Thyroid gland (tissue), 4 donors: ENCODE measurements around the gene ANOS1. TPM values are rescaled to one million over a fixed set of nuclear protein-coding genes. Genes with fewer than 3 reads are reported as not detected.

ENCODE experiments used
- DNase-seq, 2 donors: peaks; one replicate each; pipeline ENCODE4 v3.0.0-alpha.2; 2019
- H3K27ac ChIP-seq, 3 donors: fragments of 200-600 bp; sonication (generic); 1 replicate in 2 of 3; 2 replicates in 1 of 3; pipeline ENCODE4 v1.5.1; 2016 to 2019; ENCODE audit warnings: mild to moderate bottlenecking in 1 of 3, moderate library complexity in 1 of 3
- H3K27me3 ChIP-seq: fragments of 200-600 bp; sonication (generic); one replicate; pipeline ENCODE4 v1.5.1; 2019
- H3K36me3 ChIP-seq, 2 donors: fragments of 200-600 bp; sonication (generic); one replicate each; pipeline ENCODE4 v1.5.1; 2016 to 2019
- H3K4me1 ChIP-seq, 2 donors: fragments of 200-600 bp; sonication (generic); one replicate each; pipeline ENCODE4 v1.5.1; 2017 to 2019
- H3K4me3 ChIP-seq, 3 donors: fragments of 200-600 bp; sonication (generic); replicated peaks in 1 of 3; 1 replicate in 2 of 3; 2 replicates in 1 of 3; pipeline ENCODE4 v1.5.1; 2016; ENCODE audit warnings: mild to moderate bottlenecking in 1 of 3
- H3K9me3 ChIP-seq: fragments of 200-600 bp; sonication (generic); one replicate; pipeline ENCODE4 v1.5.1; 2017
- CTCF ChIP-seq, 6 experiments: fragments of 200-600 bp in 3 of 6; fragments of 450-650 bp in 3 of 6; sonication (generic) in 3 of 6; IDR thresholded peaks; one replicate each; pipeline ENCODE4 v1.5.1; 2016 to 2019; ENCODE audit warnings: antibody characterized with exemption in 6 of 6, mild to moderate bottlenecking in 2 of 6, inconsistent platforms in 1 of 6, moderate library complexity in 1 of 6
- POLR2A ChIP-seq, 2 donors: fragments of 450-650 bp; IDR thresholded peaks; one replicate each; pipeline ENCODE4 v1.6.1; 2017; ENCODE audit warnings: antibody characterized with exemption in 2 of 2, mild to moderate bottlenecking in 2 of 2, moderate library complexity in 1 of 2
- WGBS, 2 donors: methylation state at CpG; one replicate each; pipeline ENCODE4 v1.1.5; 2017; 5-methylcytosine and 5-hydroxymethylcytosine counted together
- intact Hi-C: fragments of 100-400 bp; cut with DNase I; formaldehyde crosslinking; loops from one replicate; pipeline ENCODE4 v1.15.1; 2023
- total RNA-seq, 4 donors: library from RNA; depleted of rRNA; stranded (reverse); fragments of >200 nt; gene quantifications; one replicate each; pipeline ENCODE4 v1.2.3, GENCODE V29; 2016

ANOS1 gene
- total RNA-seq, 4 donors from 2014 or later = 19.3 to 57.3 (median 32.0) TPM

- Histone ChIP-seq H3K9me3 (no peaks in the 10 kb centered on the region), H3K36me3 (no peaks in the 10 kb centered on the region), H3K4me3 (no peak overlapping the region), H3K4me1 (no peaks in the 10 kb centered on the region), H3K27me3 (no peaks in the 10 kb centered on the region), H3K27ac (no peak overlapping the region)
- intact Hi-C loops = no loop called here
- WGBS, 2 donors = 86 to 98% methylated on average over 5 to 8 of the region's 10 CpGs
- DNase-seq = no peak
- TF ChIP-seq CTCF (IDR thresholded peaks at IDR 0.05) (no peak), POLR2A (IDR thresholded peaks at IDR 0.05) (no peak)
Observed at GRCh38 chrX:8741981-8742380, 10.0 kb upstream of the ANOS1 start.

- Histone ChIP-seq H3K36me3 (no peaks in the 10 kb centered on the region), H3K4me1 (no peaks in the 10 kb centered on the region), H3K27ac (no peak overlapping the region), H3K4me3 (no peak overlapping the region), H3K27me3 (no peaks in the 10 kb centered on the region), H3K9me3 (no peaks in the 10 kb centered on the region)
- 1 to 2% methylated on average over 7 of the region's 7 CpGs for WGBS, 2 donors
- intact Hi-C loops = loop anchor here (5.0 kb wide), 1 partner anchor 746 kb away; no protein-coding TSS in a partner anchor
- peak; percentile 50 to 63 for DNase-seq
- TF ChIP-seq CTCF (IDR thresholded peaks at IDR 0.05) (peak in 5 of 6 experiments; percentile 21 to 66 (median 48)), POLR2A (IDR thresholded peaks at IDR 0.05) (no peak)
Observed at GRCh38 chrX:8738588-8739189, 6.8 kb upstream of the ANOS1 start.

- Histone ChIP-seq H3K9me3 (no peaks in the 10 kb centered on the region), H3K27me3 (no peaks in the 10 kb centered on the region), H3K4me3 (no peak overlapping the region), H3K36me3 (no peaks in the 10 kb centered on the region), H3K27ac (no peak overlapping the region), H3K4me1 (no peaks in the 10 kb centered on the region)
- no peak for TF ChIP-seq CTCF (IDR thresholded peaks at IDR 0.05)
- no peak for TF ChIP-seq POLR2A (IDR thresholded peaks at IDR 0.05)
- WGBS, 2 donors = 89 to 93% methylated on average over 9 of the region's 9 CpGs
- intact Hi-C loops = loop anchor here (5.0 kb wide), 1 partner anchor 746 kb away; no protein-coding TSS in a partner anchor
- no peak for DNase-seq
Observed at GRCh38 chrX:8737883-8738282, 5.9 kb upstream of the ANOS1 start.

GRCh38 chrX:8730812-8731558, 952 bp downstream of the ANOS1 start:
- intact Hi-C loops = no loop called here
- Histone ChIP-seq H3K36me3 (no peaks in the 10 kb centered on the region), H3K27me3 (no peaks in the 10 kb centered on the region), H3K27ac (peak overlapping the region in 2 of 3 donors; percentile 66 to 67), H3K4me1 (peaks cover 0 to 10% of the 10 kb centered on the region in 2 donors), H3K9me3 (no peaks in the 10 kb centered on the region), H3K4me3 (peak overlapping the region; percentile 20 to 57 (median 35))
- DNase-seq = peak; percentile 20 to 35
- no peak for TF ChIP-seq POLR2A (IDR thresholded peaks at IDR 0.05)
- 1 to 2% methylated on average over 18 to 29 of the region's 69 CpGs for WGBS, 2 donors

GRCh38 chrX:8729811-8730210, 2.1 kb downstream of the ANOS1 start:
- TF ChIP-seq POLR2A (IDR thresholded peaks at IDR 0.05) (no peak), CTCF (IDR thresholded peaks at IDR 0.05) (no peak)
- Histone ChIP-seq H3K9me3 (no peaks in the 10 kb centered on the region), H3K27ac (no peak overlapping the region), H3K4me1 (peaks cover 0 to 10% of the 10 kb centered on the region in 2 donors), H3K27me3 (no peaks in the 10 kb centered on the region), H3K36me3 (no peaks in the 10 kb centered on the region), H3K4me3 (peak overlapping the region in 1 of 3 donors; percentile 57)
- DNase-seq = no peak
- intact Hi-C loops = no loop called here
- 6 to 15% methylated on average over 2 of the region's 2 CpGs for WGBS, 2 donors
